G401 (cell line): Measurements from ENCODE around the gene DNAJC12. TPM values are rescaled to one million over a fixed set of nuclear protein-coding genes. Genes with fewer than 3 reads are reported as not detected.
"Not testable (repeated sequence)": the region's sequence is repeated elsewhere in the genome, so short reads cannot be mapped to it uniquely, and the experiment has no call there.

ENCODE experiments used
- DNase-seq: peaks from one replicate; pipeline ENCODE4 v3.0.0-alpha.2; 2015; ENCODE audit warnings: low spot score
- in situ Hi-C: cut with HindIII; loops from 2 replicates; pipeline ENCODE4 v1.10.0; 2016; ENCODE audit warnings: low sequenced_read_pairs, mixed read lengths
- total RNA-seq: library from RNA; depleted of rRNA; stranded (reverse); fragments of >200 nt; shearing (Covaris generic); gene quantifications from 2 replicates; pipeline ENCODE4 v1.2.3, GENCODE V29; 2014

The DNAJC12 gene
- total RNA-seq, 1 experiment from 2014 or later, result 1.1 TPM

DNA sequence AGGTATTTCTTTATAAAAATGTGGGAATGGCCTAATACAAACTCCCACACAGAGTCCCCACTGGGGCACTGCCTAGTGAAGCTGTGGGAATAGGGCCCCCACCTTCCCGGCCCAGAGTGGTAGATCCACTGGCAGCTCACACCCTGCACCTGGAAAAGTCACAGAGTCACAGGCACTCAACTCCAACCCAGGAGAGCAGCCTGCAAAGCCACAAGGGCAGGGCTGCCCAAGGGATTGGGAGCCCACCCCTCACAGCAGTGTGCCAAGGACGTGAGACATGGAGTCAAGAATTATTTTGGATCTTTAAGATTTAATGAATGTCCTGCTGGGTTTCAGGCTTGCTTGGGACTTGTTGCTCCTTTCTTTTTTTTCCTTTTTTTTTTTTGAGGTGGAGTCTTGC is 5.3 kb upstream of the DNAJC12 start:
- no peak for DNase-seq
- in situ Hi-C loops, result no loop called here

GRCh38 chr10:67841737-67842136 is 3.7 kb upstream of the DNAJC12 start:
- in situ Hi-C loops, result no loop called here
- DNase-seq, result no peak

DNA sequence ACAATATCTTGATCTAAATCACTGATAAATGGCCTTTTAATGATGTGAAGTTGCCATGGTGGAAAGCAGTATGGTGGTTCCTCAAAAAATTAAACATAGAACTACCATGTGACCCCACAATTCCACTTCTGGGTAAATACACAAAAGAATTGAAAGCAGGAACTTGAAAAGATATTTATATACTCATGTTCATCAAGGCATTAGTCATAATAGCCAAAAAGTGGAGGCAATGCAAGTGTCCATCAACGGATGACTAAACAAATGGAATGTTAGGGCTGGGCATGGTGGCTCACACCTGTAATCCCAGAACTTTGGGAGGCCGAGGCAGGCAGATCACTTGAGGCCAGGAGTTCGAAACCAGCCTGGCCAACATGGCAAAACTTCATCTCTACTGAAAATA is 2.0 kb upstream of the DNAJC12 start:
- in situ Hi-C loops, result no loop called here

DNA sequence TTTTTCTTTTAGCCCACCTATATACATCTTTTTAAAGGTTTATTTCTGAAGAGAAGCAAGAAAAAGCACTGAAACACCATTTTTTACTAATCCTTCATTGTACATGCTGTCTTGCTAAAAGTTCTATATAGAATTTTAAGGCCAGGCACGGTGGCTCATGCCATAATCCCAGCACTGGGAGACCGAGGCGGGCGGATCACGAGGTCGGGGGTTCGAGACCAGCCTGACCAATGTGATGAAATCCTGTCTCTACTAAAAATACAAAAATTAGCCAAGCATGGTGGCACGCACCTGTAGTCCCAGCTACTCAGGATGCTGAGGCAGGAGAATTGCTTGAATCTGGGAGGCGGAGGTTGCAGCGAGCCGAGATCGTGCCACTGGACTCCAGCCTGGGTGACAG is 1.5 kb upstream of the DNAJC12 start:
- DNase-seq, in situ Hi-C loops: not testable (repeated sequence)

More for the DNA sequence above, 2.0 kb upstream of the DNAJC12 start:
- DNase-seq, result no peak

DNA sequence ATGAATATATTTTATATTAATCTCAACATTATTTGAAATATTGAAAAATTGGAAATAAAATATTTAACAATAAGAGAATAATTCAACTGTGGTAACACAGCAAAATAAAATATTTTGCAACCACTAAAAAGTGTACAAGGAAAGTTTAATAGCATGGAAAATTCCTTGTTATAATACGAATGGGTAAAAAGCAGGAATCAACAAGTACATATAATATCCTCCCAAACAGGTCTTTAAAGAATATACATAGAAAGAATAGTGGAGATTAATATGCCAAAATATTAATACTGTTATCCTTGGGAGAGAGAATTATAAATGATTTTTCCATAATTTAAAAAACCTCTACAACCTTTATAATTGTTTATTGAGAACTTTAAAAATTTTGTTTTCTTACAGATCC is 1.0 kb downstream of the DNAJC12 start:
- in situ Hi-C loops, result no loop called here
- no peak for DNase-seq

- no peak for DNase-seq
- in situ Hi-C loops, result no loop called here
Observed at GRCh38 chr10:67836488-67836887, 1.5 kb downstream of the DNAJC12 start.

DNA sequence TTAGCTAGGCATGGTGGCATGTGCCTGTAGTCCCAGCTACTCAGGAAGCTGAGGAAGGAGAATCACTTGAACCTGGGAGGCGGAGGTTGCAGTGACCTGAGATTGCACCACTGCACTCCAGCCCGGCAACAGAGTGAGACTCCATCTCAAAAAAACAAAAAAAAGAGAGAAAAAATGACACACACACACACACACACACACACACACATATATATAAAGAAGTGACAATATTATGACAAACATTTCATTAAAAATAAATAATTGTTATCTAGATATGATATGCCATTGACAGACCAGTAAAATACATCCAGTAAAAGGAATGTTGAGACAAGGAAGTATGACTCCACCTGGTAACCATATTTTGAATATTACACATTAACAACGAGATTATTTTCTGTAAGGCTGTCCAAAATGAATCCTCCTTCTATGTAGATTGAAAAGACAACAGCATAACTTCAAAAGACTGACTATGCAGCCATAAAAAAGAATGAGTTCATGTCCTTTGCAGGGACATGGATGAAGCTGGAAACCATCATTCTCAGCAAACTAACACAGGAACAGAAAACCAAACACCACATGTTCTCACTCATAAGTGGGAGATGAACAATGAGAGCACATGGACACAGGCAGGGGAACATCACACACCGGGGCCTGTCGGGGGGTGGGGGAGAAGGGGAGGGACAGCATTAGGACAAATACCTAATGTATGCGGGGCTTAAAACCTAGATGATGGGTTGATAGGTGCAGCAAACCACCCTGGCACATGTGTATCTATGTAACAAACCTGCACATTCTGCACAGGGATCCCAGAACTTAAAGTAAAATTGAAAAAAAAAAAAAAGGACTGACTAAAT is 2.2 kb downstream of the DNAJC12 start:
- in situ Hi-C loops, result not testable (repeated sequence)
- peak; percentile 48 for DNase-seq

GRCh38 chr10:67834375-67834774 is 3.6 kb downstream of the DNAJC12 start:
- no peak for DNase-seq
- in situ Hi-C loops, result no loop called here

GRCh38 chr10:67827811-67828210 is 10.2 kb downstream of the DNAJC12 start:
- in situ Hi-C loops, result no loop called here
- no peak for DNase-seq

DNA sequence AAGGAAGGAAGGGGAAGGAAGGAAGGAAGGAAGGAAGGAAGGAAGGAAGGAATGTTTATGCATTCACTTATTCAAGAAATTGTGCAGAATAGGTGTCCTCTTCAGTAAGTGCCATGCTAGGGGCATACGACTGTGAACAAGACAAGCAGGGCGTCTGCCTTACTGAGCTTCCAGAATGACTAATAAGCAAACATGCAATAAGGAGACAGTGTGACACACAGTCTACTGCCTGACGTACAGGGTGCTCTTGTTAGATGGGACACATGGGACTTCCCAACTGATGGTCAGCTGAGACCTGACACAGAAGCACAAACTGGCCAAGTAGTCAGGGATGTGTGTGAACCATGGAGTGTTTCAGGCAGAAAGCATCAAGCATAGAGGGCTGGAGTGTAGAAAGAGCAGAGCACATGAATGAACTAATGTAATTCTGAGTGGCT is 18.2 kb downstream of the DNAJC12 start:
- in situ Hi-C loops, result no loop called here
- DNase-seq, result no peak

GRCh38 chr10:67818323-67818722 is 19.7 kb downstream of the DNAJC12 start:
- in situ Hi-C loops, result no loop called here
- no peak for DNase-seq

GRCh38 chr10:67816719-67817118 is 21.3 kb downstream of the DNAJC12 start:
- DNase-seq, result no peak
- in situ Hi-C loops, result no loop called here

DNA sequence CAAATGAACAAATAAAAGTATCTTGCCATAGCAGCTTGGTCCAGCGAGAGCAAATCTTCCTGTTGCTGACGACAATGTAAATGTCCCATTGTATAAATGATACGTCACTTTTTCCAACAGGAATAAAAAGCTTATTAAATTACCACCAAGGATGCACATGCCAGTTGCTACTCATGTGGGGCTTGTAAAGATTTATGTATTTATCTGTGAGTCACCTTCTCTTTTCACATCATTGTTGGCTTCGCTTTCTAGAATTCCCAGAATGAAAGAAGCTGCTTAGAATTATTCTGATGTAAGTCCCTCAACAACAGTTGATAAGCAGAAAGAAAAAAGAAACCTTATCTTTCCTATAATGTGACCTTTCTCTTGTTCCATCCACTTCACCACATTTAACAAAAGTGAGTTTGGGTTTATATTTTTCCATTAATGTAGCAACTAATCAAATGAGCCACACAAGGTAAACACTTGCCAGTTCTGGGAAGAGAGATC is 22.4 kb downstream of the DNAJC12 start:
- no peak for DNase-seq
- in situ Hi-C loops, result no loop called here

- in situ Hi-C loops, result no loop called here
- DNase-seq, result no peak
Observed at GRCh38 chr10:67812007-67812406, 26.0 kb downstream of the DNAJC12 start.

- in situ Hi-C loops, result no loop called here
- DNase-seq, result no peak
Observed at GRCh38 chr10:67809107-67809506, 28.9 kb downstream of the DNAJC12 start.

DNA sequence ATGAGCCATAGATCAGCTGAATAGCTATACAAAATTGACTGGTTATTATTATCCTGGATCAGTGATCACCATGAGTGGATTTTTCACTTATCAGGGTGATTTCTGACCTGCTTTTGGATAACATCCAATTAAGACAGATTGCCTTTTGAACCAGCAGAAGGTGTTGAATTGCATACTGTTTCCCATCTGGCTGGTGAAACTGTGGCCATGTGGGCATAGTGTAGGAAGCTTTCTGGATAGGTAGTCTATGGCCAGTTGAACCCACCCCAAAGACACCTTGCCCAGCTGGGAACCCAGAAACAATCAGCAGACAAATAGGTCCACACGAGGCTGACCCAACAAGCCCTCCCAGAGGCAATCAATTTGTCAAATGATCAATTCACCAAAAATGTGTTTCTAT is 29.3 kb downstream of the DNAJC12 start:
- DNase-seq, result peak; percentile 97
- in situ Hi-C loops, result no loop called here

DNA sequence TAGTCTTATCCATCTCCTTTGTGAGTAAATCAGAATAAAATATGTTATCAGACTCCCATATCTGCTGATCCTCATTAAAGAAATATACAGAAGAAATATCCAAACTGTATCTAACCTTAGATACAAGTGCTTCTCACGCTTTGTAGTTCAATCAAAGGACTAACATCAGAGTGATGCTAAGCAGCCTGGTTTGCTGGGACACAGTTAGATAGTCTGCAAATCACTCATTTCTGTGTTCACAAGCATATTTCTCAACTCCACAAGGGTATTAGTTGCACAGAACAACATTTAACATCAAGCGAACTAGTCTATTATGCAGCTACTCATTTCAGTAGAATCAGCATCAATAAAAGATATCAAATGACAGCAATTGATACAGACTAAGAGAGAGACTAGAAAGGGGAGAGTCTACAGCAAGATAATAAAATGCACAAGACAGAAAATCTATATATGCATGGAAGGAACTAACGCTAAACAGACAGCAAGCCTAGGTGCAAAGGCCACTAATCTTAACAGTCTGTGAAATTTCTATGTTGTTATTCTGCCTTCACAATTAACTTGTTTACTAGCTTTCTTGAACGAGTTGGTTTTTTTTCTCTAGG is 30.0 kb downstream of the DNAJC12 start:
- in situ Hi-C loops, result no loop called here
- DNase-seq, result peak; percentile 65

GRCh38 chr10:67804395-67804678 is 33.7 kb downstream of the DNAJC12 start:
- in situ Hi-C loops, result no loop called here
- DNase-seq, result no peak

DNA sequence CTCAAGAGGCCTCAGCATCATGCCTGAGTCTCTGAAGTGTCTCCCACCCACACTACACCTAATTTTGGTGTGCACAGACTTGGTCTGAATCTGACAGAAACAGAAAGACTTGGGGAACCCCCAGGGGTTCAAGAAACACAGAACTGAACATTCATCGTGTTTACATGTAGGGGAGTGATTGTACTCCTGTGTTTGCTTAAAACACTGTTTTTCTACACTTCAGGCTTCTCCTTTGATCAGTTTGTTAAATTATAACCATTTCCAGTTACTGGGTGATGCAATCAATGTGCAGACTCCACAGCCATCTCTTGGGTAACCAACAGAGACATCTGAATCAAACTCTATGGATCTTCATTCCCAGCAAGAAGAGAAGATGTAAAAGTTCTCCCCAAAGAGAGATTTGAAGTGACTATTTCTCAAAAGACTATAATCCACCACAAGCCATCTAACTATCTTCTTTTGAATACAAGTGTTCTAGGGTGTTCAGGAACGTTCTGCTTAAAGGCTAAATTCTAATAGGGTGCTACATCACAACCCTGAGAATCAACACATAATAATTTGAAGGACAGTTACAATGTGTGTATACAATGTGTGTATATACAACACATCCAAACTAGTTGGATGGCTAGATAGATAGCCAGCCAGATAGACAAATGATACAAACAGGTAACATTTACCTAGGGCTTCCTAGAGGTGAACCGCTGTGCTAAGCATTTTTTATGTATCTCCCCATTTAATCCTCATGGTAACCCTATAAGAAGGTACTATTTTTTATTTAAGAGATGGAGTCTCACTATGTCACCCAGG is 34.2 kb downstream of the DNAJC12 start:
- no peak for DNase-seq
- in situ Hi-C loops, result no loop called here
